ENCODE measurements around the gene AKAP1. TPM values are rescaled to one million over a fixed set of nuclear protein-coding genes. Genes with fewer than 3 reads are reported as not detected.

The AKAP1 gene
- total RNA-seq, 6 experiments from 2014 or later, result 31.2 to 58.5 (median 43.1) TPM

- Histone ChIP-seq H3K27ac (peak overlapping the region in 1 of 3 donors; percentile 25), H3K27me3 (no peaks in the 10 kb centered on the region), H3K9me3 (no peaks in the 10 kb centered on the region), H3K36me3 (no peaks in the 10 kb centered on the region), H3K4me1 (peaks cover 0 to 63% (median 31%) of the 10 kb centered on the region in 4 donors), H3K4me3 (no peak overlapping the region)
- intact Hi-C loops (cut with DNase I), result no loop called here
- TF ChIP-seq CTCF (IDR thresholded peaks at IDR 0.05), result no peak
- no peak for TF ChIP-seq POLR2A (IDR thresholded peaks at IDR 0.05)
- 29% methylated on average over 2 of the region's 5 CpGs for WGBS (ENCODE audit: insufficient coverage, low coverage, low lambda C conversion rate, missing lambda C conversion rate)
- ATAC-seq, result peak; percentile 68 to 79 (median 73)
- peak; percentile 50 to 87 (median 85) for DNase-seq
Measured at GRCh38 chr17:57091186-57091618, 6.2 kb downstream of the AKAP1 start.

GRCh38 chr17:57092171-57092570 lies 7.1 kb downstream of the AKAP1 start:
- 20% methylated on average over 1 of the region's 2 CpGs for WGBS (ENCODE audit: insufficient coverage, low coverage, low lambda C conversion rate, missing lambda C conversion rate)
- no peak for DNase-seq
- TF ChIP-seq POLR2A (IDR thresholded peaks at IDR 0.05) (no peak), CTCF (IDR thresholded peaks at IDR 0.05) (no peak)
- Histone ChIP-seq H3K27me3 (no peaks in the 10 kb centered on the region), H3K4me1 (peaks cover 0 to 64% (median 31%) of the 10 kb centered on the region in 4 donors), H3K36me3 (no peaks in the 10 kb centered on the region), H3K4me3 (no peak overlapping the region), H3K9me3 (no peaks in the 10 kb centered on the region), H3K27ac (no peak overlapping the region)
- no peak for ATAC-seq
- intact Hi-C loops (cut with DNase I), result no loop called here

- 84% methylated on average over 4 of the region's 8 CpGs for WGBS (ENCODE audit: insufficient coverage, low coverage, low lambda C conversion rate, missing lambda C conversion rate)
- intact Hi-C loops (cut with DNase I), result no loop called here
- Histone ChIP-seq H3K36me3 (no peaks in the 10 kb centered on the region), H3K9me3 (no peaks in the 10 kb centered on the region), H3K27ac (no peak overlapping the region), H3K4me1 (peaks cover 0 to 63% (median 31%) of the 10 kb centered on the region in 4 donors), H3K27me3 (no peaks in the 10 kb centered on the region), H3K4me3 (no peak overlapping the region)
- DNase-seq (no peak), ATAC-seq (no peak)
- no peak for TF ChIP-seq CTCF (IDR thresholded peaks at IDR 0.05)
- no peak for TF ChIP-seq POLR2A (IDR thresholded peaks at IDR 0.05)
Measured at GRCh38 chr17:57092779-57093178, 7.7 kb downstream of the AKAP1 start.

- WGBS (ENCODE audit: insufficient coverage, low coverage, low lambda C conversion rate, missing lambda C conversion rate), result 11% methylated on average over 3 of the region's 6 CpGs
- peak overlapping the region in 1 of 3 donors; percentile 37 for H3K27ac ChIP-seq
- H3K4me3 ChIP-seq, result no peak overlapping the region
- intact Hi-C loops (cut with DNase I), result no loop called here
- H3K36me3 ChIP-seq, result no peaks in the 10 kb centered on the region
- no peak for TF ChIP-seq POLR2A (IDR thresholded peaks at IDR 0.05)
- no peak for TF ChIP-seq CTCF (IDR thresholded peaks at IDR 0.05)
- no peaks in the 10 kb centered on the region for H3K9me3 ChIP-seq
- peak; percentile 75 to 85 (median 83) for ATAC-seq
- H3K27me3 ChIP-seq, result no peaks in the 10 kb centered on the region
- peak in 1 of 3 donors; percentile 80 for DNase-seq
- peaks cover 0 to 45% (median 22%) of the 10 kb centered on the region in 4 donors for H3K4me1 ChIP-seq
Measured at GRCh38 chr17:57096472-57097202, 11.6 kb downstream of the AKAP1 start.

Data from right lobe of liver (tissue), 6 donors.